ENCODE data around the gene ERAP2.

ERAP2 gene

DNA sequence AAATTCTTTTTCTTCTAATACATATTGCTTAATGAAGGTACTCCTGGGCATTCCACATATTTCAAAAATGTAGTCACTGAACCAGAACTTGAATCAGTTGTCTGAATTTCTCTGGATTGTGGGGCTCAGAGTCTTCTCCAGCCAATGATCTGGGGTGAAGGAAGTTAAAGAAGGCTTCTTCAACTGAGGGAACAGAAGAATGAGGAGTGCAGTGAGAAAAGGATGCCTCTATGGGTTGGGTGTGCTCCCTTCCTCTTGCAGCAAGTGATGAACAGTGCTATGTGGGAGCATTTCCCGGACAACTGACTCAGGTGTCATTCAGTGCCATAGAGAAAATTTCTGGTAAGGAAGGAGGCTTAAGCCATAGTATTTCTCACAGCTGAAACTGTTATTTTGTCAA is 67.5 kb downstream of the ERAP2 start:
- no peak for DNase-seq (ENCODE audit: low read depth)
- TF ChIP-seq CTCF (IDR thresholded peaks at IDR 0.05; ENCODE audit: control insufficient read depth, extremely low read depth, insufficient read depth): no peak
- no peak overlapping the region for H3K4me3 ChIP-seq (ENCODE audit: low read depth, low read length)

DNA sequence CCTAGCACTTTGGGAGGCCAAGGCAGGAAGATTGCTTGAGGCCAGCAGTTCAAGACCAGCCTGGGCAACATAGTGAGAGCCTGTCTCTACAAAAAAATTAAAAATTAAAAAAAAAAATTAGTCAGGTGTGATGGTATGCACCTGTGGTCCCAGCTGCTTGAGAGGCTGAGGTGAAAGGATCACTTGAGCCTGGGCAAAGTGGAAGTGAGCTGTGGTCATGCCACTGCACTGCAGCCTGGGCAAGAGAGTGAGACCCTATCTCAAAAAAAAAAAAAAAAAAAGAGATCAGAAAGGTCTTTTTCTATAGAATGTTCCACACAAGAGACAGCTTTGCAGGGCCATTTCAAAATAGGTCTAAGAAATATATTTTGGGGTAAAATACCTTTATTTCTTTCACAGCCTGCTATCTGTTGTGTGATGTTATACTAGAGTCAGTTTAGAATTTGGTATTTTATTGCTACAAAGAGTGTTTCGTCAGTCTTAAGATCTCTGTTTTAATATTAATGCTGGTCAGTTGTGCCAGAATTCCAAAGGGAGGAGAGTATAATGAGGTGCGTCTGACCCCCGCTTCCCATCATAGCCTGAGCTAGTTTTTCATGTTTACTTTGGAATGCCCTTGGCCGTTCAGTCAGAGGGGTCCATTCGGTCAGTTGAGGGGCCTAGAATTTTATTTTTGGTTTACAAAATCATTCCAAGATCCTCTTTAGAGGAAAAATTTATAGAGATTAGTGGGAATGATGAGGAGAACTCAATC is 69.0 kb downstream of the ERAP2 start:
- no peak for TF ChIP-seq CTCF (IDR thresholded peaks at IDR 0.05; ENCODE audit: control insufficient read depth, extremely low read depth, insufficient read depth)
- no peak overlapping the region for H3K4me3 ChIP-seq (ENCODE audit: low read depth, low read length)
- no peak for DNase-seq (ENCODE audit: low read depth)

DNA sequence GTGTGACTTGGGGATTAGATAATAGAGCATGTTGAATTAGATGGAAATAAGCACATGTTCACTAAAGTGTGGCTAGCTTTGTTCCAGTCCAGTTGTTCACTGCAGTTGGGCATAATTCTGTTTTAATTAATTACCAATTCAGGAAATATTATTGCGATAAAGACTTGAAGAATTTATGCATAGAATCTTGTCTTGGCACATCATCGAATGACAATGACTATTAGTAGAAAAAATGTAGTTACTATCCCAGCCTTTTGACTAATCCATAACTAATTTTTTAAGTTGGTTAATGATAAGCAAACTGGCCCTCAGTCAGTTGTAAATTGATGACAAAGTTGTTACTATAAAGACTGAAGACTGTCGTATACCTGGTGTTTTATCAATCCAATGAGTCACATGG is 70.1 kb downstream of the ERAP2 start:
- DNase-seq (ENCODE audit: low read depth): no peak
- no peak for TF ChIP-seq CTCF (IDR thresholded peaks at IDR 0.05; ENCODE audit: control insufficient read depth, extremely low read depth, insufficient read depth)
- no peak overlapping the region for H3K4me3 ChIP-seq (ENCODE audit: low read depth, low read length)

DNA sequence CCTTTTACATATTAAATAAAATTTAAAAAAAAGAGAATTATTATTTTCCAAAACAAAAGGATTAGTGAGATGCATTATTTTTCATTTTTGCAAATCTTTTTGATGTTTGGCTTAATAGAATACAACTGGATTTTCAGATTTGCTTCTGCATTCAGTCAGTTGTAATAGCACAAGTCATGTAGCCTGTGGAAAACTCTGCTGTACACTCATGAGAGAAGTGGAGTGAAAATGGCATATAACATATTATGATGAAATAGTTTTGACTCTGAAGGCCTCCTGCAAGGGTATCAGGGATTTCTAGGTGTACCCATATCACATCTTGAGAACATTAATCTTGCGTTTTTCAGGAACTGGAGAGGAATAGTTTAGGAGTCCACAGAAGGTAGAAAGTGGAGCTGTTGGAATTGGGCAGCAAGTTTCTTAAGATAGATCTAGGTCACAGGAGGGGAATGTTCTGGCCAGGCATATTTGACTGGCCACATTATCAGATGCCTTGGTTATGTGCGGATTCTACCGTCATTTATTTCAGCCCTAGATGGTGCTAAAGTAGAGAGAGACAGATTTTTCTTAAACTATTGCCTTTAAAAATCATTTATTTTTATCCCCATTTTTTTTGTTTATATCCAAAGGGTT is 75.9 kb downstream of the ERAP2 start:
- TF ChIP-seq CTCF (IDR thresholded peaks at IDR 0.05; ENCODE audit: control insufficient read depth, extremely low read depth, insufficient read depth): no peak
- H3K4me3 ChIP-seq (ENCODE audit: low read depth, low read length): no peak overlapping the region
- no peak for DNase-seq (ENCODE audit: low read depth)

- no peak for TF ChIP-seq CTCF (IDR thresholded peaks at IDR 0.05; ENCODE audit: control insufficient read depth, extremely low read depth, insufficient read depth)
- DNase-seq (ENCODE audit: low read depth): no peak
- no peak overlapping the region for H3K4me3 ChIP-seq (ENCODE audit: low read depth, low read length)
These were observed 76.9 kb downstream of the ERAP2 start for GRCh38 chr5:96952974-96953730.

GRCh38 chr5:96957254-96958049 is 81.2 kb downstream of the ERAP2 start:
- DNase-seq (ENCODE audit: low read depth): no peak
- TF ChIP-seq CTCF (IDR thresholded peaks at IDR 0.05; ENCODE audit: control insufficient read depth, extremely low read depth, insufficient read depth): no peak
- no peak overlapping the region for H3K4me3 ChIP-seq (ENCODE audit: low read depth, low read length)

All from LNCaP clone FGC (cell line).